ENCODE results near the gene SNTB2.
"Not testable (repeated sequence)": the region's sequence is repeated elsewhere in the genome, so short reads cannot be mapped to it uniquely, and the experiment has no call there.

Gene SNTB2

GRCh38 chr16:69186642-69187445, at the start of gene SNTB2:
Gene SNTB2 (plus strand): TSS chr16:69187164. CDS start chr16:69187167, 3 bp downstream.
- Mint-ChIP-seq H3K36me3 (peaks cover 5% of the 10 kb centered on the region), H3K27ac (peak within 1 kb of the TSS; percentile 91), H3K4me3 (peak within 1 kb of the TSS; percentile 99), H3K27me3 (no peaks in the 10 kb centered on the region), H3K4me1 (peaks cover 39% of the 10 kb centered on the region), H3K9me3 (no peaks in the 10 kb centered on the region)

- Mint-ChIP-seq H3K36me3 (peaks cover 37% of the 10 kb centered on the region), H3K4me1 (peaks cover 33% of the 10 kb centered on the region), H3K27me3 (no peaks in the 10 kb centered on the region), H3K4me3 (no peak overlapping the region), H3K27ac (no peak overlapping the region), H3K9me3 (no peaks in the 10 kb centered on the region)
These were observed 48.4 kb upstream of the SNTB2 start for GRCh38 chr16:69138608-69139007.

- H3K4me3 Mint-ChIP-seq, H3K9me3 Mint-ChIP-seq, H3K27ac Mint-ChIP-seq, H3K27me3 Mint-ChIP-seq: not testable (repeated sequence)
- H3K36me3 Mint-ChIP-seq, result peaks cover 33% of the 10 kb centered on the region
- H3K4me1 Mint-ChIP-seq, result peaks cover 26% of the 10 kb centered on the region
These were observed 47.5 kb upstream of the SNTB2 start for GRCh38 chr16:69139464-69139863.

DNA sequence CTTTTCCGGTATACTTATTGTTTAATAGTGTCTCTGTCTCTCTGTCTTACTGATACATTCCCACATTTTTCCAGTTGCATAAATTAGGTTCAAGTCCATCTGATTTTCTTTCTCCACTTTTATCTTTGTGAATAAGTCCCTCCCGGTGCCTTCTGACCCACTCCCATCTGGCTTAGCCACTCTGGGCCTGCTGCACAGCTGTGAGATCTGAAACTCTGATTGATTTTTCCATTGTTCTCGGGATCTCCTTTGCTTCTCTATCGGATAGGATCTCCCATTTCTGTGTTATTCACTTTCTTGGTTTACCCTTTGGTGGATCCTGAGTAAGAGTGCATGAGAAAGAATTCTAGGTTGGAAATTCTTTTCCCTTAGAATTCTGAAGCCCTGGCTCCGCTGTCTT, 46.0 kb upstream of the SNTB2 start:
- Mint-ChIP-seq H3K9me3 (no peaks in the 10 kb centered on the region), H3K27ac (no peak overlapping the region), H3K27me3 (no peaks in the 10 kb centered on the region), H3K36me3 (peaks cover 28% of the 10 kb centered on the region), H3K4me1 (peaks cover 18% of the 10 kb centered on the region), H3K4me3 (no peak overlapping the region)

DNA sequence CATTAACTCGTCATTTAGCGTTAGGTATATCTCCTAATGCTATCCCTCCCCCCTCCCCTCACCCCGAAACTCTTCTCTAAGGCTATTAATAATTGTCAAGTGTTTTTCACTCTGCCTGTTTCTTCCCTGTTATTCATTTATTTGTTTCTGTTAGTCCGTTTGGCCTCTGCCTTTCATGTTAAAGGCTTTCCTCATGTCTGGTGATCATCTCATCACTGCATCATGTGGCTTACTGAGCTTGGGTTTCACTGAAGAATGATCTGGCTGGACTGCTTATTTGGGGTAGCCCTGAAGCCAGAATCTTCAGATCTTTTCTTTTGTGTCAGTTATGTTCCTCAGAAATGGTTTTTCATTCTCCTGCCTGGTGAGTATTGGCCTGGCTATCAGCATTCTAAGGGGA, 45.0 kb upstream of the SNTB2 start:
- Mint-ChIP-seq H3K27me3 (no peaks in the 10 kb centered on the region), H3K9me3 (no peaks in the 10 kb centered on the region), H3K36me3 (peaks cover 33% of the 10 kb centered on the region), H3K4me1 (peaks cover 15% of the 10 kb centered on the region), H3K27ac (no peak overlapping the region), H3K4me3 (no peak overlapping the region)

DNA sequence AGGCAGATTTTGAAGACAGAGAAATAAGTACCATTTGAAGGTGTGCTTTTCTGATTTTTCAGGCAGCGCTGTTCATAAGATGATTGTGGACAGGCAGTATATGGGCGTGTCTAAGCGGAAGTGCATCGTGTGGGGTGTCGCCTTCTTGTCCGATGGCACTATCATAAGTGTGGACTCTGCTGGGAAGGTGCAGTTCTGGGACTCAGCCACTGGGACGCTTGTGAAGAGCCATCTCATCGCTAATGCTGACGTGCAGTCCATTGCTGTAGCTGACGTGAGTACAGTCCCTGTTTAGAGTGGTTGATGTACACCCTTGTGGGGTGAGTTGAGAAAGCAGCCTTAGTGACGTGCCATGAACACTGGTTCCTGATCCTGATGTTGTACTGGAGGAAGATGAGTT, 43.8 kb upstream of the SNTB2 start:
- Mint-ChIP-seq H3K4me1 (peaks cover 12% of the 10 kb centered on the region), H3K4me3 (no peak overlapping the region), H3K27ac (no peak overlapping the region), H3K36me3 (peaks cover 30% of the 10 kb centered on the region), H3K9me3 (no peaks in the 10 kb centered on the region), H3K27me3 (no peaks in the 10 kb centered on the region)

GRCh38 chr16:69145658-69146057, 41.3 kb upstream of the SNTB2 start:
- H3K27ac Mint-ChIP-seq, result no peak overlapping the region
- H3K27me3 Mint-ChIP-seq, result no peaks in the 10 kb centered on the region
- peaks cover 26% of the 10 kb centered on the region for H3K36me3 Mint-ChIP-seq
- no peak overlapping the region for H3K4me3 Mint-ChIP-seq
- H3K4me1 Mint-ChIP-seq, result peaks cover 14% of the 10 kb centered on the region
- H3K9me3 Mint-ChIP-seq, result no peaks in the 10 kb centered on the region

DNA sequence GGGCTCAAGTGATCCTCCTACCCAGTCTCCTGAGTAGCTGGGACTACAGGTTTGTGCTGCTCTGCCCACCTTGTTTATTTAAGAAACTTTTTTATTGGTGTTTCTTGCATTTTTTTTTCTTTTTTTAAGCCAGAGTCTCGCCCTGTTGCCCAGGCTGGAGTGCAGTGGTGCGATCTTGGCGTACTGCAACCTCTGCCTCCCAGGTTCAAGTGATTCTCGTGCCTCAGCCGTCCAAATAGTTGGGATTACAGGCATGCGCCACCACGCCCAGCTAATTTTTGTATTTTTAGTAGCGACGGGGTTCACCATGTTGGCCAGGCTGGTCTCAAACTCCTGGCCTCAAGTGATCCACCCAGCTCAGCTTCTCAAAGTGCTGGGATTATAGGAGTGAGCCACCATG, 37.3 kb upstream of the SNTB2 start:
- H3K4me1 Mint-ChIP-seq, H3K9me3 Mint-ChIP-seq, H3K27me3 Mint-ChIP-seq, H3K4me3 Mint-ChIP-seq, H3K27ac Mint-ChIP-seq: not testable (repeated sequence)
- peaks cover 19% of the 10 kb centered on the region for H3K36me3 Mint-ChIP-seq

DNA sequence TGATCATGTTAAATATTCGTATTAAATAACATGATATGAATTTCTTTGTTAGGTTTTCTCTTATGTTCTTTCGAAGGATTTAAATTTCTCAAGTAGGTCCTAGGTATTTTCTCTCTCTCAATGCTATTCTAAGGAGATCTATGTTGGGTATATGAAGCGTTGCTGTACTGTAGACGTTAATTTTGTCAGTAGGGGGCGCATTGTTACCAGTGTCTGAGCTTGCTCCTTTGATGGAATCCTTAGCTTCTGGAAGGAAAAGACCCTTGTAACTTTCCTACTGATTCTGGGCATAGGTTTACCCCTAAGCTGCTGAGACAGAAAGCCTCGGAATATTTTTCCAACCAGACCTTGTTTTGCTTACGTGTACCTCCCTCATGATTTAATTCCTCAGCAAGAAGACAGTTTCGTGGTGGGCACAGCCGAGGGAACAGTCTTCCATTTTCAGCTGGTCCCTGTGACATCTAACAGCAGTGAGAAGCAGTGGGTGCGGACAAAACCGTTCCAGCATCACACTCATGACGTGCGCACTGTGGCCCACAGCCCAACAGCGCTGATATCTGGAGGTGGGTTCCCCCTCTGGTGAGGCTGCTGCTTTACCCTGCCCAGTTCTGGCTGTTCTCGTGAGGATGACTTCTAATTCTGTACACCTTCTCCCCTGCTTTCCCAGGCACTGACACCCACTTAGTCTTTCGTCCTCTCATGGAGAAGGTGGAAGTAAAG, 36.7 kb upstream of the SNTB2 start:
- H3K27ac Mint-ChIP-seq, result no peak overlapping the region
- peaks cover 21% of the 10 kb centered on the region for H3K36me3 Mint-ChIP-seq
- no peak overlapping the region for H3K4me3 Mint-ChIP-seq
- H3K27me3 Mint-ChIP-seq, result no peaks in the 10 kb centered on the region
- H3K4me1 Mint-ChIP-seq, result peaks cover 9% of the 10 kb centered on the region
- no peaks in the 10 kb centered on the region for H3K9me3 Mint-ChIP-seq

DNA sequence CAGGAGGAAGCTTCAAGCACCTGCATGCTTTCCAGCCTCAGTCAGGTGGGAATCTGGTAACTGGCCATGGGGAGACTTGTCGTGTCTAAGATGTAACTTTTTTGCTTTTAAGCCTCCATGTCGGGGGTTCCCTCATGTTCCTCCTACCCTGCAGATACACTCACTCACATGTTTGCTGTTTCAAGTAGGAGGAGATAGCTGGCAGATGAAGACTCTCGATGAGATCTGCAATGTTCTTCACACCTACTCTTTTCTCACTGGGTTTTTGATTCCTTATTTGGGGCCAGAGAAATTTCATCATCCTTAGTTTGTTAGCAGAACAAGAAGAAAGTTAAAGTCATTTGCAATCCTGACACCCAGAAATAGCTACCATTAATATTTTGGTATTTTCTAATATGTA, 29.8 kb upstream of the SNTB2 start:
- H3K9me3 Mint-ChIP-seq, result no peaks in the 10 kb centered on the region
- no peak overlapping the region for H3K27ac Mint-ChIP-seq
- H3K4me1 Mint-ChIP-seq, result peaks cover 23% of the 10 kb centered on the region
- H3K4me3 Mint-ChIP-seq, result peak overlapping the region; percentile 31
- H3K27me3 Mint-ChIP-seq, result no peaks in the 10 kb centered on the region
- peaks cover 25% of the 10 kb centered on the region for H3K36me3 Mint-ChIP-seq

- H3K36me3 Mint-ChIP-seq, result peaks cover 29% of the 10 kb centered on the region
- H3K4me1 Mint-ChIP-seq, result peaks cover 34% of the 10 kb centered on the region
- H3K27me3 Mint-ChIP-seq, result no peaks in the 10 kb centered on the region
- no peaks in the 10 kb centered on the region for H3K9me3 Mint-ChIP-seq
- H3K4me3 Mint-ChIP-seq, result no peak overlapping the region
- no peak overlapping the region for H3K27ac Mint-ChIP-seq
These were observed 26.8 kb upstream of the SNTB2 start for GRCh38 chr16:69160192-69160591.

- Mint-ChIP-seq H3K27ac (peak overlapping the region; percentile 77), H3K36me3 (peaks cover 30% of the 10 kb centered on the region), H3K4me1 (peaks cover 44% of the 10 kb centered on the region), H3K4me3 (peak overlapping the region; percentile 81), H3K27me3 (no peaks in the 10 kb centered on the region), H3K9me3 (no peaks in the 10 kb centered on the region)
These were observed 21.4 kb upstream of the SNTB2 start for GRCh38 chr16:69165584-69165983.

DNA sequence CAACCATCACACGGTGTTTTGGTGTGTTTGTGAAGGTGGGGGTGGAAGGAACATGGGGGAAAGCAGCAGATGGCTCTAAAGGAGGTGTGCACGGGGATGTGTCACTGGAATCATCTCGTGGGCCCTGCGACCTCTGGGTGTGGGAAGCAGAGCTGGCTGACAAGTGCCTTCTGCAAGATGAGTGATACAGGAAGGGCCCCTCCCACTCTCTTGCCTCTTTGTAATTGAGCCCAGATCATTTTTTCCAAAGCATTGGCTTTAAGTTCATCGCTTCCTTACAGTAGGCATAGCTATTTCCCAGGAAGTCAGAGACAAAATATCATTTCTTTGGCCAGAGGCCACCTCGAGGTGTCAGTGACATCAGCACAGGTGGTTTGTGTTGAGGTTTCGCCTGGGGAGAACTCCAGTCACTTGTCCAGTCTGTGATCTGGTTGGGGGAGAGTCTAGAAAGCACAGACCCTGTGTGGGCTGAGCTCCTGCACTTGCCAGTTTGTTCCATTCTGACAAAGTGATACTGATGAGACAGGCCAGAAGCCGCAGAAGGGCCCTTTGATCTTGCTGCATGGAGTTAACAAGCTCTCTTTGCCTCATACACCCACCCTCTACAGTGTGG, 20.6 kb upstream of the SNTB2 start:
- peak overlapping the region; percentile 81 for H3K4me3 Mint-ChIP-seq
- no peaks in the 10 kb centered on the region for H3K27me3 Mint-ChIP-seq
- H3K36me3 Mint-ChIP-seq, result peaks cover 30% of the 10 kb centered on the region
- peak overlapping the region; percentile 90 for H3K27ac Mint-ChIP-seq
- no peaks in the 10 kb centered on the region for H3K9me3 Mint-ChIP-seq
- H3K4me1 Mint-ChIP-seq, result peaks cover 44% of the 10 kb centered on the region

- Mint-ChIP-seq H3K4me3 (peak overlapping the region; percentile 81), H3K27me3 (no peaks in the 10 kb centered on the region), H3K9me3 (no peaks in the 10 kb centered on the region), H3K36me3 (peaks cover 32% of the 10 kb centered on the region), H3K27ac (peak overlapping the region; percentile 90), H3K4me1 (peaks cover 44% of the 10 kb centered on the region)
These were observed 19.7 kb upstream of the SNTB2 start for GRCh38 chr16:69166946-69167930.

- H3K27ac Mint-ChIP-seq, result no peak overlapping the region
- H3K27me3 Mint-ChIP-seq, result no peaks in the 10 kb centered on the region
- no peaks in the 10 kb centered on the region for H3K9me3 Mint-ChIP-seq
- no peak overlapping the region for H3K4me3 Mint-ChIP-seq
- peaks cover 48% of the 10 kb centered on the region for H3K4me1 Mint-ChIP-seq
- H3K36me3 Mint-ChIP-seq, result peaks cover 26% of the 10 kb centered on the region
These were observed 17.9 kb upstream of the SNTB2 start for GRCh38 chr16:69169051-69169450.
